CD14-positive monocyte (primary cell): ENCODE results near the gene DCAF17. TPM values are rescaled to one million over a fixed set of nuclear protein-coding genes. Genes with fewer than 3 reads are reported as not detected.

Experiments
- DNase-seq, 3 donors: peaks; one replicate each; pipeline ENCODE4 v3.0.0-alpha.2; 2011 to 2022
- H2AFZ ChIP-seq: 2 replicates; pipeline ENCODE4 v1.6.0; 2012; ENCODE audit warnings: mild to moderate bottlenecking, low read depth, low read length, inconsistent platforms; ENCODE audit not compliant: insufficient read depth, poor library complexity, severe bottlenecking
- H3K27ac ChIP-seq, 2 donors: 1 replicate in 1 of 2; 2 replicates in 1 of 2; pipeline ENCODE4 v1.5.1; 2012 to 2013; ENCODE audit warnings: low read length in 2 of 2, control low read depth in 1 of 2, inconsistent platforms in 1 of 2, low read depth in 1 of 2, mild to moderate bottlenecking in 1 of 2
- H3K27me3 ChIP-seq, 2 donors: one replicate each; pipeline versions ENCODE4 v1.6.0 to v1.6.1; 2011 to 2013; ENCODE audit warnings: low read length in 2 of 2; ENCODE audit not compliant: control insufficient read depth in 2 of 2, insufficient read depth in 2 of 2
- H3K36me3 ChIP-seq, 2 donors: replicated peaks in 1 of 2; 1 replicate in 1 of 2; 2 replicates in 1 of 2; pipeline versions ENCODE4 v1.5.1 to v1.6.1; 2012 to 2013; ENCODE audit warnings: low read length in 2 of 2, control low read depth in 1 of 2, inconsistent platforms in 1 of 2, mild to moderate bottlenecking in 1 of 2; ENCODE audit not compliant: insufficient read depth in 2 of 2, control insufficient read depth in 1 of 2
- H3K4me1 ChIP-seq, 2 donors: 1 replicate in 1 of 2; 2 replicates in 1 of 2; pipeline versions ENCODE4 v1.5.1 to v1.6.1; 2012 to 2013; ENCODE audit warnings: low read length in 2 of 2, control low read depth in 1 of 2, inconsistent platforms in 1 of 2, mild to moderate bottlenecking in 1 of 2, moderate library complexity in 1 of 2; ENCODE audit not compliant: insufficient read depth in 2 of 2, control insufficient read depth in 1 of 2
- H3K4me2 ChIP-seq: replicated peaks from 2 replicates; pipeline ENCODE3; 2012; ENCODE audit warnings: low read length, moderate library complexity, mild to moderate bottlenecking; ENCODE audit not compliant: poor library complexity, severe bottlenecking; ENCODE audit errors: extremely low read depth
- H3K4me3 ChIP-seq, 3 experiments: fragments of 200-600 bp in 1 of 3; sonication (generic) in 1 of 3; replicated peaks in 1 of 3; 1 replicate in 2 of 3; 2 replicates in 1 of 3; pipeline ENCODE4 v1.5.1; 2011 to 2013; ENCODE audit warnings: low read length in 3 of 3, mild to moderate bottlenecking in 3 of 3, control low read depth in 2 of 3, low read depth in 2 of 3, inconsistent platforms in 1 of 3, moderate library complexity in 1 of 3
- H3K79me2 ChIP-seq: 2 replicates; pipeline ENCODE4 v1.6.0; 2012; ENCODE audit warnings: mild to moderate bottlenecking, control low read depth, inconsistent platforms, low read length, moderate library complexity; ENCODE audit not compliant: insufficient read depth
- H3K9ac ChIP-seq: 2 replicates; pipeline ENCODE4 v1.6.0; 2017; ENCODE audit warnings: low read length, mild to moderate bottlenecking; ENCODE audit not compliant: insufficient read depth, poor library complexity, severe bottlenecking
- H3K9me3 ChIP-seq, 2 donors: replicated peaks in 1 of 2; 1 replicate in 1 of 2; 2 replicates in 1 of 2; pipeline versions ENCODE4 v1.5.1 to v1.6.1; 2012 to 2013; ENCODE audit warnings: low read length in 2 of 2, control low read depth in 1 of 2; ENCODE audit not compliant: control insufficient read depth in 1 of 2, insufficient read depth in 1 of 2
- H4K20me1 ChIP-seq: 2 replicates; pipeline ENCODE4 v1.6.0; 2012; ENCODE audit warnings: mild to moderate bottlenecking, low read length, control low read depth, moderate library complexity; ENCODE audit not compliant: insufficient read depth
- H3K27ac Mint-ChIP-seq, 7 donors: one replicate each; pipeline ENCODE4 v1.8.0; 2020; ENCODE audit warnings: mild to moderate bottlenecking in 7 of 7, mixed read lengths in 7 of 7, moderate library complexity in 6 of 7, inconsistent platforms in 2 of 7
- H3K27me3 Mint-ChIP-seq, 3 donors: one replicate each; pipeline ENCODE4 v1.8.0; 2021 to 2022; ENCODE audit warnings: low read depth in 3 of 3, mild to moderate bottlenecking in 3 of 3, mixed read lengths in 3 of 3, moderate library complexity in 3 of 3, inconsistent platforms in 1 of 3
- H3K36me3 Mint-ChIP-seq, 2 donors: one replicate each; pipeline ENCODE4 v1.8.0; 2020; ENCODE audit warnings: mixed read lengths in 2 of 2, inconsistent platforms in 1 of 2, mild to moderate bottlenecking in 1 of 2
- H3K4me1 Mint-ChIP-seq: one replicate; pipeline ENCODE4 v1.8.0; 2020; ENCODE audit warnings: mild to moderate bottlenecking, mixed read lengths
- H3K4me3 Mint-ChIP-seq, 2 donors: one replicate each; pipeline ENCODE4 v1.8.0; 2020; ENCODE audit warnings: mild to moderate bottlenecking in 2 of 2, mixed read lengths in 2 of 2, moderate library complexity in 1 of 2
- H3K9me3 Mint-ChIP-seq, 7 donors: one replicate each; pipeline ENCODE4 v1.8.0; 2020 to 2022; ENCODE audit warnings: mixed read lengths in 7 of 7, mild to moderate bottlenecking in 6 of 7, moderate library complexity in 6 of 7, inconsistent platforms in 2 of 7
- whole genome bisulfite sequencing: methylation state at CpG from one replicate; pipeline ENCODE4 v1.1.5; 2013; ENCODE audit warnings: missing lambda C conversion rate; ENCODE audit not compliant: insufficient coverage; 5-methylcytosine and 5-hydroxymethylcytosine counted together
- intact Hi-C, 2 donors: fragments of 100-400 bp; cut with micrococcal nuclease; formaldehyde crosslinking; loops; one replicate each; pipeline versions ENCODE4 v1.15.0 to v1.15.1; 2023
- polyA plus RNA-seq, 3 donors: library from polyadenylated mRNA; depleted of rRNA in 1 of 3; unstranded in 2 of 3; stranded (reverse) in 1 of 3; fragments of 300-500 nt in 2 of 3; fragments of >200 nt in 1 of 3; fragmentation: Illumina TruSeq in 2 of 3; gene quantifications; 1 replicate in 2 of 3; 2 replicates in 1 of 3; pipeline ENCODE4 v1.2.3, GENCODE V29; 2012 to 2021
- TF ChIP-seq, protein P1 (sequence below): fragments of 200-600 bp; IDR thresholded peaks from one replicate; pipeline ENCODE4 v1.8.0; 2022; ENCODE audit warnings: antibody characterized with exemption, mild to moderate bottlenecking

Gene DCAF17
- polyA plus RNA-seq, 3 donors = 4.1 to 7.2 (median 7.0) TPM

DNA sequence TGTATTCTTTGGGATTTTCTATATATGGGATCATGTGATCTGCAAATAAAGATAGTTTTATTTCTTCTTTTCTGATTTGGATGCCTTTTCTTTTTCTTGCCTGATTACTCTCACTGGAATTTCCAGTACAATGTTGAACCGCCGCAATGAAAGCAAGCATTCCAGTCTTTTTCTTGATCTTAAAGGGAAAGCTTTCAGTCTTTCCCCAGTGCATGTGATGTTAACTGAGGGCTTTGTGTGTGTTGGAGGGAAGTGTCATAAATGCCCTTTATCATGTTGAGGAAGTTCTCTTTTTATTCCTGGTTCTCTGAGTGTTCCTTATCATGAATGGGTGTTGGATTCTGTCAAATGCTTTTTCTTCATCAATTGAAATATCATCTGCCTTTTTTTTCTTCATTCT is 71.3 kb downstream of the DCAF17 start:
- no peaks in the 10 kb centered on the region for H3K27me3 ChIP-seq
- Mint-ChIP-seq H3K4me3 (no peak overlapping the region), H3K27me3 (peaks cover 0 to 2% (median 2%) of the 10 kb centered on the region in 3 donors), H3K9me3 (no peaks in the 10 kb centered on the region), H3K36me3 (no peaks in the 10 kb centered on the region), H3K27ac (no peak overlapping the region), H3K4me1 (peaks cover 2% of the 10 kb centered on the region)
- H3K9ac ChIP-seq = no peak overlapping the region
- H3K36me3 ChIP-seq = no peaks in the 10 kb centered on the region
- no peaks in the 10 kb centered on the region for H3K9me3 ChIP-seq
- intact Hi-C loops = no loop called here
- no CpG with 5 or more reads among the region's 2 CpGs for WGBS
- DNase-seq = no peak
- no peak overlapping the region for H3K4me3 ChIP-seq
- H3K79me2 ChIP-seq = no peaks in the 10 kb centered on the region
- H3K4me1 ChIP-seq = no peaks in the 10 kb centered on the region
- H2AFZ ChIP-seq = no peak overlapping the region
- H4K20me1 ChIP-seq = no peaks in the 10 kb centered on the region
- H3K4me2 ChIP-seq = no peak overlapping the region
- TF ChIP-seq, protein P1, sequence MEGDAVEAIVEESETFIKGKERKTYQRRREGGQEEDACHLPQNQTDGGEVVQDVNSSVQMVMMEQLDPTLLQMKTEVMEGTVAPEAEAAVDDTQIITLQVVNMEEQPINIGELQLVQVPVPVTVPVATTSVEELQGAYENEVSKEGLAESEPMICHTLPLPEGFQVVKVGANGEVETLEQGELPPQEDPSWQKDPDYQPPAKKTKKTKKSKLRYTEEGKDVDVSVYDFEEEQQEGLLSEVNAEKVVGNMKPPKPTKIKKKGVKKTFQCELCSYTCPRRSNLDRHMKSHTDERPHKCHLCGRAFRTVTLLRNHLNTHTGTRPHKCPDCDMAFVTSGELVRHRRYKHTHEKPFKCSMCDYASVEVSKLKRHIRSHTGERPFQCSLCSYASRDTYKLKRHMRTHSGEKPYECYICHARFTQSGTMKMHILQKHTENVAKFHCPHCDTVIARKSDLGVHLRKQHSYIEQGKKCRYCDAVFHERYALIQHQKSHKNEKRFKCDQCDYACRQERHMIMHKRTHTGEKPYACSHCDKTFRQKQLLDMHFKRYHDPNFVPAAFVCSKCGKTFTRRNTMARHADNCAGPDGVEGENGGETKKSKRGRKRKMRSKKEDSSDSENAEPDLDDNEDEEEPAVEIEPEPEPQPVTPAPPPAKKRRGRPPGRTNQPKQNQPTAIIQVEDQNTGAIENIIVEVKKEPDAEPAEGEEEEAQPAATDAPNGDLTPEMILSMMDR = no peak
- no peak overlapping the region for H3K27ac ChIP-seq

DNA sequence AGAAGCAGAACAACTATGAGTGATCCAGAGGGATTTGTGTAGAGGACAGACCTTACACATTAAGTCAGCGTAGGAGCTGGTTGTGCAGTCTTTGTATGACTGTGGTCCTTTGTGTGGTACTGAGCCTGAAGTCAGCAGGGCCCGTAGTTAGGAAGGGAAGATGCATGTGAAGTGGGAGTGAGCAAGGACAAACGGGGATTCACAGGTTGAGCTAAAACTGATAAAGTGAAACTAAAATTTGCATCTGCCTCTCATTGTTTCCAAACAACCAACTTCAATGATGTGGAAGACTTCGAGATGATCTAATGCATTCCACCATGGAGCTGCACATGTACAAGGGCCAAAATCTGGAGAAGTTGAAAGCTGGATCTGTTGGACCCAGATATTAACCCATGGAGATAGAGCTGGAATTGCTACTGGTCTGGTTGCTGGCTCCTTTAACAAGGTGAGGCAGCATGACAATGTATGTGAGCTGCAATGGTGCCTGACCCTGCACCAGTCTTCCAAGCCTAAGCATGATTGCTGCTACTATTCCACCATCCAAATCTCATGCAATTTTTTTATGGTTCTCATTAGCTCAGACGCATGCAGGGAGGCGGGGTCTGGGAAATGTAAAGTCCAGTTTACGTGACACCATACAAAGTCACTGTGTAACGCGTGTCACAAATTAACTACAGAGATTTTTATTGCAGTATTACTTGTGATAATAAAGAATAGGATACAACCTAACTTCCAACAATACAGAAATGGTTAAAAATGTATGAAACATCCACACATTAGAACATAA is 76.1 kb downstream of the DCAF17 start:
- H3K4me3 Mint-ChIP-seq = no peak overlapping the region
- TF ChIP-seq, protein P1 = no peak
- no peak overlapping the region for H3K4me2 ChIP-seq

More for the DNA sequence above, 76.1 kb downstream of the DCAF17 start:
- Mint-ChIP-seq H3K9me3 (peaks cover 0 to 2% (median 0%) of the 10 kb centered on the region in 7 donors), H3K36me3 (no peaks in the 10 kb centered on the region), H3K27ac (no peak overlapping the region), H3K4me1 (peaks cover 27% of the 10 kb centered on the region), H3K27me3 (peaks cover 0 to under 1% (median 0%) of the 10 kb centered on the region in 3 donors)
- H4K20me1 ChIP-seq = no peaks in the 10 kb centered on the region
- H3K36me3 ChIP-seq = no peaks in the 10 kb centered on the region
- intact Hi-C loops = no loop called here
- H3K4me3 ChIP-seq = no peak overlapping the region
- H3K4me1 ChIP-seq = peaks cover 21 to 27% of the 10 kb centered on the region in 2 donors
- no peak overlapping the region for H2AFZ ChIP-seq
- no peaks in the 10 kb centered on the region for H3K27me3 ChIP-seq
- 67% methylated on average over 3 of the region's 9 CpGs for WGBS
- no peak for DNase-seq
- no peaks in the 10 kb centered on the region for H3K9me3 ChIP-seq
- H3K9ac ChIP-seq = no peak overlapping the region
- H3K79me2 ChIP-seq = no peaks in the 10 kb centered on the region
- no peak overlapping the region for H3K27ac ChIP-seq
